NCI-H2107 treated with DMSO at 0.1 percent for 48 hours (cell line): Measurements from ENCODE around the gene EXOC6.

ENCODE experiments used
- DNase-seq: peaks from one replicate; lab custom pipeline; 2025; ENCODE audit not compliant: unreplicated experiment; lab: John Stamatoyannopoulos, UW

The EXOC6 gene

DNA sequence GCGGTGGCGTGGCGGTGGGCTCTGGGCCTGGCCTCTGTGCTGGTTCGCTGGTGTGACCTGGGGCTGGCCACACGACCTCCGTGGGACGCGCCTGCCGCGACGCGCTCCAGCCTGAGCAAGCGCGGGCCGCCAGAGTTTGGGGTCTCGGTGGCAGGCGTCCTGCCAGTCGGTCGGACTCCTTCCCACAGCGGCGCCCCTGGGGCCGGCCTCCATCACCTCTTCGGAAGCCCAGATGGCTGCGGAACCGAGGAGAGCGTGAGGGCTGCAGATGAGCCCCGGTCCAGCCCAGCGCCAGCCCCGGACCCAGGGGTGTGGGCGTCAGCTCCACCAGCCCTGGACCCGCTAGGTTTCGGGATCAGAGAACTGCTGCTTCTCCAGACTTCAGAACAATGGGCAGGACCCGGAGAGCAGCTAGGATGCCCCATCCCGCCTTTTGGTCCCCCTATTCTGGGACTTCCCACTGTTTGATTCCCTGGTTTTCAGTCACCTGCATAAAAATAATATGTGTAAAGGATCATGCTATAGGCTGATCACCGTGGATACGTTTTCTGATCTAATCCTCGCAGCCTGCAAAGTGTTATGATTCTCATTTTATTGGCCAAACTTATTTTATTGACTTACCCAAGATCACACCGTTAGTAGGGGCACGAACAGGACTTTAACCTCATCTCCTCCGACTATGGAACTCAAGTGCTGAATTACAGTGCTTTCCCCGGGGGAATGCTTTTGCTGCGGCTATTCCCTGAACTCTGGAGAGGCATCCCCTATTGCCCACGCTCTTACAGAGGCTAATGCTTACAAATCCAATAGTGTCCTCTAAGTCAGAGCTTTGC, 215.0 kb downstream of the EXOC6 start:
- DNase-seq: no peak

DNA sequence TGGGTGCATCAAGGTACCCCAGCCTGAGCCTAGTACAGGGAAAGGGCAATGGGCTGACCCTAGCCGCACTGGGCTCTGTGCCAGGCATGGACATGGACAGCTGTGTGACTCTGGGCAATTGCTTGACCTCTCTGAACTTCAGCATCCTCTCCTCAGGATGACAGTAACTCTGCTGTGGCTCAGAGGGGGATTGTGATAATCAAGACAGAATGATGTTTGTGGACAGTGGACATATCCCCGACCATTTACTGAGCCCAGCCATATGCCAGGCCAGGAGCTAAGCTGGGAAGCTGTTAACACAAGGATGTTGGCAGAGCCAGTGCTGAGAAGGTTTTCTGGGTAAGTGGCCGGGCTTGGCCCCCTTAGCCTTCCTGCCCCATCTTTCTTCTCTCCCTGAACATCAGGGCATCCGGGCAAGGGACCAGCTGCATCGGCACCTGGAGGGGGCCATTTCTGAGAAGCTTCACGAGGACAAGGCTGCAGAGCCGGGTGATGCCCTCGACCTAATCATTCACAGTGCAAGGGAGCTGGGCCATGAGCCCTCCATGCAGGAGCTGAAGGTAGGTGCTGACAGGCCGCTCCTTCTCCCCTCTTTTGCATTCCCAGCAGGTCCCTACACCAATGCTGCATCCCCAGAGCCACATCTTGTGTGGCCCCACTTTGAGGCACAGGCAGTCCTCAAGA, 215.8 kb downstream of the EXOC6 start:
- DNase-seq: no peak

DNA sequence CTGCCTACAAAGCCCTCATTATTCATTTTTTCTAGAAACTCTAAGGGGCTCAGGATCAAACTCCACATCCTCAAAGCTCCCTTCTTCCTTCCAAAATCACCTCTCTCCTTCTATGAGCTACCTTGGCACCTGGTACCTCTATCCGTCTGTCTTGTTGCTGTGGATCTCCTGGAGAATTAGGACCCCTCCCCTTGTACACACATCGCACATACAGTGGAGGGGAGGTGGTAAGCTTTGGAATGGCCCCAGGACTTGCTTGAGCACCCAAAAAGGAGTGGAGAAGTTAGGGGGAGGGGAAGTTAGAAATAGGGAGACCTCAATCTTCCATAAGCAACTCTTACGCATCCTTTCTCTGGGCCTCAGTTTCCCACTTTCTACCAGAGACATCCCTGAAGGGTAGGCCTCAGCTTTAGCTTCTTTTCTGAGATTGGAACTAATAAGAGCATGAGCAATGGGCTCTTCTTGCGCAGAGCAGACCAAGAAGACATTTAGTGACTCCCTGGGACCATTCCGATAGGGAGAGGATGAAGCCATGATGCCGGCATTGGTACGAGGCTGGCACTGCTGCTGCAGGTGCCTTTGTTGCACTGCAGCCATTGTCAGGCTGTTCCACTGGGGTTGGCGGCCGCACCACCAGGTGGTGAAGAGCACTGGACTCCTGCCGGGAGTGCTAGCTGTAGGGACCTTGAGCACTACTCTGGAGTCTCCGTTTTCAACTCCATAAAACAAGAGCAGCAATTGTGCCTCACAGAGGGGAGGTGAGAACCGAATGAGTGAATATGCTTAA, 216.7 kb downstream of the EXOC6 start:
- DNase-seq: no peak

DNA sequence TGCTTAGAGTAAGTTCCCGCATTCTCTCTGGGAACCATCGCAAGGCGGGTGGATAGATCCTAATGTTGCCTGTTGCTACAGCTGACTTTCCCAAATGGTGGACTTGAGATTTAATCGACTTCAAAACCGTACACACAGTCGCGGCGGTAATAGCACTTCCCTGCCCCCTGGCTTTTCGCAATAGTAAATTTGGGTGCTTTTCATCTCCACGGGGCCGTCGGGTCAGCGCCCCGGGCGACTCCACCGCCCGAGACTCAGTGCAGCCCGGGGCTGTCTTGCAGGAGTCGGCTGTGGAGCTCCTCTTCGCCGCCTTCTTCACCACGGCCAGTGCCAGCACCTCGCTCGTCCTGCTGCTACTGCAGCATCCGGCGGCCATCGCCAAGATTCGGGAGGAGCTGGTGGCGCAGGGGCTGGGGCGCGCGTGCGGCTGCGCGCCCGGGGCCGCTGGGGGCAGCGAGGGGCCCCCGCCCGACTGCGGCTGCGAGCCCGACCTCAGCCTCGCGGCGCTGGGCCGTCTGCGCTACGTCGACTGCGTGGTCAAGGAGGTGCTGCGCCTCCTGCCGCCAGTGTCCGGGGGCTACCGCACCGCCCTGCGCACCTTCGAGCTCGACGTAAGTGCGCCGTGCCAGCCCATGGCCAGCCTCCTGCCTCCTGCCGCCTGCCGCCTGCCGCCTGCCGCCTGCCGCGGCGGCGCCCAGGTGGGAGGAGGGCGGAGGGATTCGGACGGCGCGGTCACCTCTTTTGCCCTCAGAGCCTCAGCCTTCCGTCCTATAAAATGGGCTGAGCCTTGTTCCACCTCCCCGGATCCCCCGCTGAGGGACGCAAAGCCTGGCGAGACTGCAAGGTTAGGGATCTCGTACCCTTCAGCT, 217.6 kb downstream of the EXOC6 start:
- DNase-seq: no peak

DNA sequence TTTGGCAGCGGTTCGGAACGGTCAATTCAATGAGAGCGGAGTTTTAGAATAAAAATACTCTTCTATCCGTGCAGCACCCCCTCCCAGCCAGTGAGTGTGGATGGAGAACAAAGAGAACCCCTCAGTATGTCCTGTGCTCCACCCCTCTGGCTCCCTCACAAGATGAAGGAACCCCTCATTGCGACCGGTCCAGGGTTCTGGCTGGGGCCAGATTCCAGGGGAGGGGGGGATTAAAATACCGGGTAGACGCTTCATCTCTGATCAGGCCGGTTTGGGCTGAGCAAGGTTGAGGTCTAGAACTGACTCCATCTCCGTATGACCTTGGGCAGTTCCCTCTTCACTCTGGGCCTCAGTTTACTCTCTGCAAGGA, 218.2 kb downstream of the EXOC6 start:
- no peak for DNase-seq

DNA sequence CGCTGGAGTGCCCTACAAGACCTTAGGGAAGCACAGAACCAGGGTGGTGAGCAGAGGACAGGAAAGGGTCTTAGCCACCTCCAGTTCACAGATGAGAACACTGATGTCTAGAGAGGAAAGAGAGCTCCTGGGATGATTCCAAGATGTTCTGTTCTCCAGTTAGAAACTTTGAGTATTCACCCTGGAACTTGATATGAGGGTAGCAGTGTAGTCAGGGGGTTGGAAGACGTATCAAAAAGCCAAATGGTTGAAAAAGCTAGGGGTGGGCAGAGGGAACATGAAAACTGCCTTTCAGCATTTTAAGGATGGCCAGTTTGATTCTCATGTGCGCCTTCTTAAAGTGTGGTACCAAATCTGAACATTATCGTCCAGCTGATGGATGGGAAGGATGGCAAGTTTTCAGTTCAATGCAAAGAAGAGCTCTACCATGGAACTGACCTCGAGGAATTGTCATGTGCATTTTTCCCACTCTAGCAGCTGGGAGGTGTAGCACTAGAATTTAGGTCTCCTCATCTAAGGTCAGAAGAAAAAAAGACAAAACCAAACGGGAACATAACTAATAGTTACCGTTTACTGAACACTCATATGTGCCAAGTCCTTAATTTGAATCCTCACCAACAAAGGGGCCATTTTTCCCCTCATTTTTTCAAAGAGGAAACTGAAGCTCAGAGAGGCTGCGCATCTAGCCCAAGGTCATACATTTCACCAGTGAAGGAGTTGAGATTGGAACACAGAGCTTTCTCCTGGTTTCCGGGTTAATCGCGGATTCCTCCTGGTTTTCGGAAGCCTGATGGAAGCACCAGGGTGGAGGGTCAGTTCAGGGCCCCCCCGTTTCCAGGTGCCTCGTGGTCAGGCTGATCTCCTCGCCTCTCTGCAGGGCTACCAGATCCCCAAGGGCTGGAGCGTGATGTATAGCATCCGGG, 219.4 kb downstream of the EXOC6 start:
- no peak for DNase-seq

DNA sequence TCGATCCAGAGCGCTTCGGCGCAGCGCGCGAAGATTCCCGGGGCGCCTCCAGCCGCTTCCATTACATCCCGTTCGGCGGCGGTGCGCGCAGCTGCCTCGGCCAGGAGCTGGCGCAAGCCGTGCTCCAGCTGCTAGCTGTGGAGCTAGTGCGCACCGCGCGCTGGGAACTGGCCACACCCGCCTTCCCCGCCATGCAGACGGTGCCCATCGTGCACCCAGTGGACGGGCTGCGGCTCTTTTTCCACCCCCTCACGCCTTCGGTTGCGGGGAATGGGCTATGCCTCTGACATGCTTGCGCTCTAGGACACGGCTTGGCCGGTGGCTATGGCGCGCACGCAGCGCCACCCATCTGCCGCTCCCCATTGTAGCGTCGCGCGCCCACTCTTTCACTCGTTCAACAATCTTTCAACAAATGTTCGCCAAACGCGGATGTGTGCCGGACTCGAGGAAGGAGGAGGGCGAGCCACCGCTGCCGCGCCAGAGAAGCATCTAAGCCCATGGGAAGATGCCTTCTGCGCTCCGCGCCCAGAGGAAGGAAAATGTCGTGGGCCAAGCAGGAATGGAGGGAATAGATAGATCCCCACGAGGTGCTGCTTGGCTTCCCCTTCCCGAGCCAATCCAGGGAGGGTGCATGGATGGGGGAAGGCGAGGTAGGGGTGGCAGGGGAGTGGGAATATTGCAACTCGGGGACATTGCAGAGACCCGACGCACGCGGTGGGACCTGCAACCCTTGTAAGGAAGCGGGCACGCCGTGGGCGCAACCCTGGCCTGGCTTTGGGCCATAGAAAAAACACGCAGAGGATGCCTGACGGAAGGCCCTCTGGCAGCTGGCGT, 220.3 kb downstream of the EXOC6 start:
- DNase-seq: no peak

DNA sequence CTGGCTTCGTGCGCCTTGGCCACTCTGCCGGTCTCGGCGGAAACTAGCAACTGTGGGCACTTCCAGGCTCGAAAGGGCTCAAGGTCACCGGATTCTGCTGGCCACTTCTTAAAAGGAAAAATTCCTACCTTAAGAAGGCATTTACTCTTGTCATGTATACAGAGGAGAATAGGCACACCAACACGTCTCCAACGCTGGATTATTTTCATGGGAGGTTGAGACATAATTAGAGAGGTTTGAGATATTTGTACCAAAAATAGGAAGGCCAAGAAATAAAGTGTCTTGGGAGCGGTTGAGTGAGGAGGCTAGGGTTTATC, 220.9 kb downstream of the EXOC6 start:
- DNase-seq: no peak

DNA sequence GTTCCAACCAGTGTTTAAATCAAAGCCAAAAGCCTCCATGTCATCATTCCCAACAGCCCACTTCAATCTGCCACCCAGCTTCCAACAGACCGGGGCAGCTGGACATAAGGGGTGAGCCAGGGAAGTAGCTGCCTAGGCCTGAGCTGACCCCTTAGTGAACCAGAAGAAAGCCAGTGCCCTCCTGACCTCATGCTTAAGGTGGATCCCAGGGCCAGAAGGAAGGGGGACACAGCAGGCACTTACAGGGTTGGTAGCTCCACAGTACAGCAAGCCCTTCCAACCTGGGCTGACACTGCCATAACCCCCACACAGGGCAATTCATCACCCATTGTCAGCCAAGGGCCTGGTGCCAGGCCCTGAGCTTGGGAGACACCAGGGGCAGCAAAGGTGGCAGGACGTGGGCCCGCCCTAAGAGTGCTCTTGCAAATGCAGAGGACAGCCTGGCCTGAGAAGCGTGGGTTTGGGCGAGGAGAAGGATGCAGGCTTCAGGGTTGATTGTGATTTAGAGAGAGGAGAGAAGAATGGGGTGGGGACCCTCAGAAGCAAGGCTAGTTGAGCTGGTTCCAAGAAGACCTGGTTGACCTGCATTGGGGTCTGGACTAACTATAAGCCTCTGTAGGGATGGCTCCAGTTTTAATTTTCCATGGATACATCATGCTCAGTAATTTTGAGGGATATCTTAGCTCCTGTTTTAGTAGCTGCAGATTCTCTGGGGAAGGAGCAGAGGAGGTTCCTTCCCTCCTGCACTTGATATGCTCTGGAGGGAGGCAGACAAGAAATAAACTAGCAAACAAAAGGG, 222.3 kb downstream of the EXOC6 start:
- no peak for DNase-seq

DNA sequence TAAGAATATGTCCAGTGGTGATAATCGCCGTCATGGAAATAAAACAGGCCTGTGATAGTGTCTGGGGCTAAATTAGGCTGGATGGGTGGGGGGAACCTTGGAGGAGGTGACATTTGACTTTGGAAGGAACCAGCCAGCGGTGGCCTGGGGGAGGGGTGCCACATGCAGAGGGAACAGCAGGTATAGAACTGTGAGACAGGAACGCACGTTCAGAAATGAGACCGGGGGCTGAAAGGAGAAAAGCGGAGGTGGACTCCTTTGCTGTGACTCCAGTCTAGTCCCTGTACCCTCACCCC, 222.8 kb downstream of the EXOC6 start:
- no peak for DNase-seq

DNA sequence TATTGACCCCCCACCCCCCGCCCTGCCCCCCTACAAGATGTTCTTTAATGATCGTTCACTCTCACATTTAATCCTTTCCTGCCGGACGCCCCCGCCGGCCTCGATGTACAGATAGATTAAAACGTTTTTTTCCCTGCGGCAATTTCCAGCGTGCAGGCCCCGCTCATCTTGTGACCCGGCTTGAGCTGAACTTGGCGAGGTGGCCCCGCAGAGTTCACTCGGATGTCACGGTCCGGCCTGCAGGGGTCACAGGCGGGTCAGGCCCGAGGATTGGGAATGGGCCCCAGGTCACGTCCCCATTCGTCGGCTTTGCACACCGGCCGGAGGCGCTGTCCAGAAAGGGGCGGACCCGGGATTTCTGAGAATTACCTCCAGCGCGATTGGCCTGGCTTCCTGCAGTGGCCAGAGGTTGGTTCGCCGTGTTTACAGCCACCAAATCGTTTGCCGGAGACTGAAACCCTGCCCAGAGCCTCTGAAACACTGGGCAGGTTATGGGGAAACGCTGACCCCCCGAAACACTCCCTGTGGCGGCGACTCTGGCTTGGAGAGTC, 223.4 kb downstream of the EXOC6 start:
- DNase-seq: no peak

DNA sequence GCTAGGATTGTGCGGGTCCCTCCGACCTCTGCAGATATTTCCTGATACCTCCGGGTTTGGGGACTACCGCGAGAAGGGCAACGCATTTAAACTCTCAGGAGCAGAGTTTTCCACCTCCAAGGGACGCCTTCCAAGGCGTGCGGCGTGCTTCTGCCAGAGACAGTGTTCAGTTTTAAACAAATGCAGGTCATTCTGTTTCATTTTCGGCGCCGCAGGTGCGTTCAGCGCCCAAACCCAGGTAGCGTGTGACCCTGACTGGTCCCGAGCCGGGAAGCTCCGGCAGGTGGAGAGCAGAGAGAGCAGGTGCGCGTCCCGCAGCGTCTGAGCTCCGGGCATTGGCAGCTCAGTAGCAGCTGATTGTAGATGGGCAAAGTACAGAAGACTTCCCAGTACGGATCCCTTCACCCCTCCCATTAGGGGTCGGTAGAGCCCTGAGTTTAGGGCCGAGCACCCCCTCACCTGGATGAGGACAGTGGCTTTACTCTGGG, 223.9 kb downstream of the EXOC6 start:
- no peak for DNase-seq

DNA sequence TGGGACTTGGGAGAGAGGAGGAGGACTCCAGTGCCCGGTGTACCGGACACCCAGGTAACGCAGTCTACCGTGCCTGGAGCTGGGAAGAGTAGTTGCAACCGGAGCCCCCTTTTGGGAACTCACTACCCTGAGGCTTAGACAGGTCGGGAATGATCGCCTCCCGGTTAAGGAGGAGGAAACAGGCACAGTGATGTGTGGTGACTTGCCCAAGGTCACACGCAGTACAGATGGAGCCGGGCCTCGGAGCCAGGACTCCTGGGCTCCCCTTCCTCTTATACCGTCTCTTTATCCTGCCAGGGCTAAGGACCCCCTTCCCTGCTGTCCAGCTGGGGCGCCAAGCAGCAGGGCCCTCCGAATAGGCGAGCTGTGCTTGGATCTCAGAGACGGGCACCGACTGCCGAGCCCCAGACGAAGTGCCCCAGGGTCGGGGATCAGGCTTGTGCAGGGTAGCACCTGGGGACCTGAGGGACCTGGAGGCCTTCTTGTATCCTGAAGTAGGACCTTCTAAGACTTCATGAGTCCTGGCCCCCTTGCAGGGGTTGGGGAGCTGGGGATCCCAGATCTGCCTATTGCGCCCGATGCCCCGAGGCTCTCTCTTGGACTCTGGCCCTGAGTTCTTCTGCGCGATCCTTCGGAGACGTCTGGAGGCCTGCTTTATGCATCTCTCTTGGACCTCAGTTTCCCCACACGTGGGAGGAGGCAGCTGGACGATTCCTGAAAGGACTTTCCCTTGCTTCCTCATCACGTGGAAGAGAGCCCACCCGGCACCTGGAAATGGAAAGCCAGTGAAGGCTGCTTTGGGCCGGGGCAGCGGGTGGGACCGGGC, 224.6 kb downstream of the EXOC6 start:
- no peak for DNase-seq

DNA sequence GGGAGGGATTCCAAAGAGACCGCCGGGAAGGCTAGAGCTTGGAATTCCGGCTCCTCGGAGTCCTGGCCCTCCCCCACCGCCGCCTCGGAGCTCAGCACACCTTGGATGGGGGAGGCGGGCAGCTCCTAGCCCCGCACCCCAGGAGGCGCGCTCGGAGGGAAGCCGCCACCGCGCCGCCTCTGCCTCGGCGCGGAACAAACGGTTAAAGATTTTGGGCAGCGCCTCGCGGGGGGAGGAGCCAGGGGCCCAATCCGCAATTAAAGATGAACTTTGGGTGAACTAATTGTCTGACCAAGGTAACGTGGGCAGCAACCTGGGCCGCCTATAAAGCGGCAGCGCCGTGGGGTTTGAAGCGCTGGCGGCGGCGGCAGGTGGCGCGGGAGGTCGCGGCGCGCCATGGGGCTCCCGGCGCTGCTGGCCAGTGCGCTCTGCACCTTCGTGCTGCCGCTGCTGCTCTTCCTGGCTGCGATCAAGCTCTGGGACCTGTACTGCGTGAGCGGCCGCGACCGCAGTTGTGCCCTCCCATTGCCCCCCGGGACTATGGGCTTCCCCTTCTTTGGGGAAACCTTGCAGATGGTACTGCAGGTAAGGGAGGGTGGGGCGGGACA, 225.3 kb downstream of the EXOC6 start, which contains the start of gene CYP26A1:
TSS of gene CYP26A1 (plus strand) at position 355 of the 608 bp plus-strand sequence. CDS start at position 397, 42 bp downstream.
- DNase-seq: no peak

DNA sequence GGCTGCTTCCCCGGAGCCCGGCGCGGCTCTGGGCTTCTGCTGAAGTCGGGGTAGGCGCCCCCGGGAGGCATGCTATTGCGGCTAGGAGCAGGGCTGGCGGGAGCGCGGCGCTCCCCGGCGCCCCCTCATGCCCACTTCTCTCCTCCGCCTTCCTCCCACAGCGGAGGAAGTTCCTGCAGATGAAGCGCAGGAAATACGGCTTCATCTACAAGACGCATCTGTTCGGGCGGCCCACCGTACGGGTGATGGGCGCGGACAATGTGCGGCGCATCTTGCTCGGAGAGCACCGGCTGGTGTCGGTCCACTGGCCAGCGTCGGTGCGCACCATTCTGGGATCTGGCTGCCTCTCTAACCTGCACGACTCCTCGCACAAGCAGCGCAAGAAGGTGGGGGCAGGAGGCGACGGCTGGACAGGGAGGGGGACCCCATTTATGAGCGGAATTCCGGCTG, 225.9 kb downstream of the EXOC6 start:
- DNase-seq: no peak

DNA sequence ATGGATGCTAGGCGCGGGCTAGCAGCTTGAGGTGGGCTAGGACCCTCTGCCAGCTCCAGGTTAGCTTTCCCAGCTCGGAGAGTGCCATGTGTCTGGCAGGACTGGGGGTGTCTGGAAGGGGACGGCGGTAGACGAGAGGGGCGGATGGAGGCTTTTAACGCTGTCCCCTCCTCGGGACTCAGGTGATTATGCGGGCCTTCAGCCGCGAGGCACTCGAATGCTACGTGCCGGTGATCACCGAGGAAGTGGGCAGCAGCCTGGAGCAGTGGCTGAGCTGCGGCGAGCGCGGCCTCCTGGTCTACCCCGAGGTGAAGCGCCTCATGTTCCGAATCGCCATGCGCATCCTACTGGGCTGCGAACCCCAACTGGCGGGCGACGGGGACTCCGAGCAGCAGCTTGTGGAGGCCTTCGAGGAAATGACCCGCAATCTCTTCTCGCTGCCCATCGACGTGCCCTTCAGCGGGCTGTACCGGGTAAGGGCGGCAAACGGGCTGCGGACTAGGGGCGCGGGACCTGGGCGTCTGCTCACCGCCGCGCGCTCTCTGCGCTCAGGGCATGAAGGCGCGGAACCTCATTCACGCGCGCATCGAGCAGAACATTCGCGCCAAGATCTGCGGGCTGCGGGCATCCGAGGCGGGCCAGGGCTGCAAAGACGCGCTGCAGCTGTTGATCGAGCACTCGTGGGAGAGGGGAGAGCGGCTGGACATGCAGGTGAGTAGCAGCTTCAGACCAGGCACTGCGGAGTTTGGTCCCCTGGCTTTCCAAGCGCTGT, 226.5 kb downstream of the EXOC6 start:
- DNase-seq: no peak
